ENCODE results near the gene TARDBP. TPM values are rescaled to one million over a fixed set of nuclear protein-coding genes. Genes with fewer than 3 reads are reported as not detected.
"Not testable (repeated sequence)": the region's sequence is repeated elsewhere in the genome, so short reads cannot be mapped to it uniquely, and the experiment has no call there.

The TARDBP gene
- total RNA-seq, 4 donors from 2014 or later = 118 to 265 (median 172) TPM

- no peaks in the 10 kb centered on the region for H3K27me3 ChIP-seq
- no peaks in the 10 kb centered on the region for H3K4me1 ChIP-seq
- WGBS, 2 donors = 81 to 86% methylated on average over 7 of the region's 7 CpGs
- H3K27ac ChIP-seq = no peak overlapping the region
- intact Hi-C loops (cut with DNase I) = no loop called here
- no peaks in the 10 kb centered on the region for H3K9me3 ChIP-seq
- no peak for TF ChIP-seq CTCF (IDR thresholded peaks at IDR 0.05)
- no peak for TF ChIP-seq POLR2A (IDR thresholded peaks at IDR 0.05)
- H3K4me3 ChIP-seq (replicated peaks in 1 of 3) = no peak overlapping the region
- DNase-seq = no peak
- no peaks in the 10 kb centered on the region for H3K36me3 ChIP-seq
Observed at GRCh38 chr1:10990828-10991227, 21.6 kb upstream of the TARDBP start.

- H3K27ac ChIP-seq; DNase-seq; H3K4me3 ChIP-seq (replicated peaks in 1 of 3); H3K4me1 ChIP-seq; H3K27me3 ChIP-seq; intact Hi-C loops (cut with DNase I); H3K9me3 ChIP-seq; H3K36me3 ChIP-seq: not testable (repeated sequence)
- 94% methylated on average over 2 of the region's 2 CpGs for WGBS, 2 donors
Observed at GRCh38 chr1:10992004-10992403, 20.4 kb upstream of the TARDBP start.

DNA sequence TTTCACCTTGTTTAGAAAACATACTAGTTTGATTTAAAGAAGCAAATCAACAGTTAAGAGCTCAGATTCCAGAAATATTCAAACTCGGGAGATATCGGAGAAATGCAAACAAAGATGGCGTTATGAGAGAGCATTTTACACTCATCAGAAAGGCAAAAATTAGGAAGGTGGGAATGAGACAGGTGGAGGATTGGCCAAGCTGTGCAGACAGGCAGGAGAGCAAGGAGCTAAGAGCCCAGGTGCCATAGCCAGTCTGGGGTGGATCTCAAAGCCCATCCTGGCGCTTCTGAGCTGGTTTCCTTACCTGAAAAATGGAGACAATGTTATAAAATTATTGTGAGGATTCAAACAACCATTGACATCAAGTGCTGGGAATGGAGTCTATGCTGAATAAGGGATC, 19.6 kb upstream of the TARDBP start:
- Histone ChIP-seq H3K27ac (no peak overlapping the region), H3K36me3 (no peaks in the 10 kb centered on the region), H3K4me3 (replicated peaks in 1 of 3) (no peak overlapping the region), H3K9me3 (no peaks in the 10 kb centered on the region), H3K27me3 (no peaks in the 10 kb centered on the region), H3K4me1 (no peaks in the 10 kb centered on the region)
- intact Hi-C loops (cut with DNase I) = no loop called here
- no peak for DNase-seq
- WGBS, 2 donors = 83 to 85% methylated on average over 4 of the region's 4 CpGs
- TF ChIP-seq CTCF (IDR thresholded peaks at IDR 0.05) (no peak), POLR2A (IDR thresholded peaks at IDR 0.05) (no peak)

DNA sequence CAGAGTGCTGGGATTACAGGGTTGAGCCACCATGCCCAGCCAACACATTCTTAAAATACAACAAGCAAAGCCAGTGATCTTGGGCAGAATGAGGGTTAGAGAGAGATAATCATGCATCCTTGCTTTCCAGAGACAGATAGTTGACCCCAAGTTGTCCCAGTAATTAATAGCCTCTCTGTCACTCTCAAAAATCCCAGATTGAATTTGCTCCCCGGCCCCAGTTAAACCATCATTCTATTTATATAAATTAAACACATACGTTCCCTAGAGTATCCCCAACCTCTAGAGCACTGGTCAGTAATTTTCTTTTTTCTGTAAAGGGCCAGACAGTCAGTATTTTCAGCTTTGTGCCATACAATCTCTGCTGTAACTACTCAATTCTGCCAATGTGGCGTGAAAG, 16.4 kb upstream of the TARDBP start:
- H3K4me3 ChIP-seq (replicated peaks in 1 of 3) = no peak overlapping the region
- no peak for DNase-seq
- H3K4me1 ChIP-seq = no peaks in the 10 kb centered on the region
- no peak for TF ChIP-seq POLR2A (IDR thresholded peaks at IDR 0.05)
- TF ChIP-seq CTCF (IDR thresholded peaks at IDR 0.05) = no peak
- no peaks in the 10 kb centered on the region for H3K9me3 ChIP-seq
- intact Hi-C loops (cut with DNase I) = no loop called here
- no peaks in the 10 kb centered on the region for H3K27me3 ChIP-seq
- 92 to 94% methylated on average over 3 of the region's 3 CpGs for WGBS, 2 donors
- H3K27ac ChIP-seq = no peak overlapping the region
- no peaks in the 10 kb centered on the region for H3K36me3 ChIP-seq

DNA sequence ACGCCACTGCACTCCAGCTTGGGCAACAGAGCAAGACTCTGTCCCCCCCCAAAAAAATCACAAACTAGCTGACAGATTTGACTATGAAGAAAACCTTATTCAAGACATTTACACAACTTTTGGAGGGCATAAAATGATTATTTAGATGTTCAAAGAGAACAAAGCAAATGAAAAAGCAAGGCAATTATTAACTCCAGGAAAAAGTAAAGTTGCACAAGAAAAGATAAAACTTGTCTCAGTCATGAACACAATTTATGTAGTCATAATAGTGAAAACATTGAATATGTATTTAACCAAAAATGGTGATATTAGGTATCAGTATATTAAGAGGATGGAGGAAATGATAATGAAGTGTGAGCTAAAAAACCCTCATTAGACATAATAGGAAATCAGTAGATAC, 11.9 kb upstream of the TARDBP start:
- Histone ChIP-seq H3K4me3 (replicated peaks in 1 of 3) (no peak overlapping the region), H3K27me3 (no peaks in the 10 kb centered on the region), H3K36me3 (no peaks in the 10 kb centered on the region), H3K9me3 (no peaks in the 10 kb centered on the region), H3K27ac (no peak overlapping the region), H3K4me1 (no peaks in the 10 kb centered on the region)
- 89 to 91% methylated on average over 1 of the region's 1 CpG for WGBS, 2 donors
- intact Hi-C loops (cut with DNase I) = no loop called here
- no peak for TF ChIP-seq CTCF (IDR thresholded peaks at IDR 0.05)
- no peak for TF ChIP-seq POLR2A (IDR thresholded peaks at IDR 0.05)
- DNase-seq = no peak

DNA sequence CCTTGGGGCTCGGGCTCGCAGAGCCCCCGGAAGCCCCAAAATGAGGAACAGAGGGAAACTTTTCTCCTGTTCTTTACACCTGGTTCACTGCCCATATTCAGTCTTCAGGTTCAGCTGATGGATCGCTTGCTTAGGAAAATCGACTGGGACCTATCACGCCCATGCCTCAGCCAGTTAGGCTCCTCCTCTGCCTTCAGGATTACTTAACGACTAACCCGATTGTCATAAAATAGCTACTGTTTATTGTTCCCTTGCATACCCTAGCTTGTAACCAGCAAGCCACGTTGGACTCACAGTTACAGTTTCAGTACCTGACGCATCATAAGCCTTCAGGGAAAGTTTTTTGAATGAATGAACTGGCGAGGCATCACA, 692 bp downstream of the TARDBP start:
- peak overlapping the region in 2 of 3 donors; percentile 92 to 95 for H3K27ac ChIP-seq
- DNase-seq = no peak
- H3K27me3 ChIP-seq = no peaks in the 10 kb centered on the region
- H3K4me1 ChIP-seq = peaks cover 20% of the 10 kb centered on the region in 2 donors
- H3K36me3 ChIP-seq = peaks cover 42 to 44% of the 10 kb centered on the region in 2 donors
- WGBS, 2 donors = 1 to 3% methylated on average over 11 of the region's 11 CpGs
- intact Hi-C loops (cut with DNase I) = no loop called here
- H3K9me3 ChIP-seq = no peaks in the 10 kb centered on the region
- H3K4me3 ChIP-seq (replicated peaks in 1 of 3) = peak overlapping the region; percentile 85 to 100 (median 85)
- TF ChIP-seq CTCF (IDR thresholded peaks at IDR 0.05) (no peak), POLR2A (IDR thresholded peaks at IDR 0.05) (no peak)

GRCh38 chr1:11019358-11019757, 6.9 kb downstream of the TARDBP start:
- intact Hi-C loops (cut with DNase I); DNase-seq; H3K4me1 ChIP-seq; H3K27me3 ChIP-seq; H3K9me3 ChIP-seq; H3K27ac ChIP-seq; H3K4me3 ChIP-seq (replicated peaks in 1 of 3): not testable (repeated sequence)
- H3K36me3 ChIP-seq = peaks cover 85 to 96% of the 10 kb centered on the region in 2 donors
- 81 to 90% methylated on average over 8 of the region's 8 CpGs for WGBS, 2 donors
